HCT116 (cell line): Measurements from ENCODE around the gene KCNK2. TPM values are rescaled to one million over a fixed set of nuclear protein-coding genes. Genes with fewer than 3 reads are reported as not detected.

Experiments used
- ATAC-seq: fragments of 200-7000 bp; cut with Tn5 transposase; 2 replicates; pipeline ENCODE4 v1.9.1; 2020; ENCODE audit warnings: mild to moderate bottlenecking, moderate library complexity
- BruUV-seq: library from RNA; stranded (reverse); fragments of 400-500 nt; replicated peaks from 2 replicates; lab custom pipeline; 2021; lab: Mats Ljungman, UMichigan
- CTCF ChIA-PET: fragments of 300-600 bp; sonication (Branson Sonifier 250); formaldehyde crosslinking; loops from one replicate; lab custom pipeline; 2021; ENCODE audit warnings: antibody characterized with exemption; lab: Charles Lee
- POLR2A ChIA-PET: fragments of 300-600, 350-600 bp; sonication (Branson Sonifier 250); formaldehyde crosslinking; loops from one replicate; lab custom pipeline; 2021; ENCODE audit warnings: antibody characterized with exemption; lab: Charles Lee
- RAD21 ChIA-PET, 2 experiments: fragments of 300-600 bp; sonication (Branson Sonifier 250); formaldehyde crosslinking; loops; one replicate each; lab custom pipeline; 2023; ENCODE audit warnings: low total read pairs in 2 of 2; ENCODE audit not compliant: uncharacterized antibody in 2 of 2, unreplicated experiment in 2 of 2, low non-redundant PET in 1 of 2; lab: Charles Lee
- DNase-seq: peaks from one replicate; pipeline ENCODE4 v3.0.0-alpha.2; 2010; ENCODE audit warnings: low read depth, low spot score
- H2AFZ ChIP-seq: fragments of 200-600 bp; shearing (Covaris generic), sonication (generic); 2 replicates; pipeline ENCODE4 v1.6.1; 2017; ENCODE audit warnings: low read depth, mixed run types, mixed read lengths, antibody characterized with exemption, low read length; ENCODE audit not compliant: poor library complexity, severe bottlenecking
- H3K27ac ChIP-seq: 2 replicates; pipeline ENCODE4 v1.5.1; 2012; ENCODE audit warnings: low read depth, low read length
- H3K27me3 ChIP-seq: fragments of 200-600 bp; sonication (generic); 2 replicates; pipeline ENCODE4 v1.6.1; 2016; ENCODE audit warnings: mixed run types, low read length, mixed read lengths; ENCODE audit not compliant: insufficient read depth
- H3K36me3 ChIP-seq, 2 experiments: fragments of 200-500 bp in 1 of 2; fragments of 200-600 bp in 1 of 2; sonication (Bioruptor generic) in 1 of 2; sonication (generic) in 1 of 2; 2 replicates each; pipeline versions ENCODE4 v1.5.1 to v1.6.1; 2014 to 2016; ENCODE audit warnings: low read length in 2 of 2, inconsistent platforms in 1 of 2, mixed read lengths in 1 of 2, mixed run types in 1 of 2; ENCODE audit not compliant: insufficient read depth in 2 of 2, control insufficient read depth in 1 of 2
- H3K4me1 ChIP-seq, 2 experiments: fragments of 200-600 bp in 1 of 2; sonication (generic) in 1 of 2; 2 replicates each; pipeline versions ENCODE4 v1.5.1 to v1.6.1; 2012 to 2017; ENCODE audit warnings: low read length in 2 of 2, inconsistent platforms in 1 of 2, mild to moderate bottlenecking in 1 of 2, mixed read lengths in 1 of 2, mixed run types in 1 of 2, moderate library complexity in 1 of 2; ENCODE audit not compliant: insufficient read depth in 2 of 2, control insufficient read depth in 1 of 2
- H3K4me2 ChIP-seq: fragments of 200-600 bp; sonication (generic); 2 replicates; pipeline ENCODE4 v1.6.1; 2017; ENCODE audit warnings: mixed run types, low read length, mixed read lengths
- H3K4me3 ChIP-seq, 2 experiments: fragments of 200-600 bp in 1 of 2; sonication (generic) in 1 of 2; replicated peaks in 1 of 2; 2 replicates each; pipeline ENCODE4 v1.5.1; 2011 to 2016; ENCODE audit warnings: low read length in 2 of 2, control low read depth in 1 of 2, low read depth in 1 of 2, mild to moderate bottlenecking in 1 of 2, mixed read lengths in 1 of 2, mixed run types in 1 of 2
- H3K79me2 ChIP-seq: fragments of 200-600 bp; sonication (generic); 2 replicates; pipeline ENCODE4 v1.6.1; 2017; ENCODE audit warnings: mild to moderate bottlenecking, mixed run types, low read length, moderate library complexity, mixed read lengths; ENCODE audit not compliant: insufficient read depth
- H3K9ac ChIP-seq: fragments of 200-600 bp; sonication (generic); 2 replicates; pipeline ENCODE4 v1.6.1; 2016; ENCODE audit warnings: low read length, mixed read lengths
- H3K9me2 ChIP-seq: fragments of 200-600 bp; sonication (generic), shearing (Covaris generic); 2 replicates; pipeline ENCODE4 v1.6.1; 2017; ENCODE audit warnings: mixed run types, mild to moderate bottlenecking, moderate library complexity; ENCODE audit not compliant: insufficient read depth
- H3K9me3 ChIP-seq, 2 experiments: fragments of 200-500 bp in 1 of 2; fragments of 200-600 bp in 1 of 2; sonication (Bioruptor generic) in 1 of 2; sonication (generic) in 1 of 2; 2 replicates each; pipeline ENCODE4 v1.6.1; 2014 to 2017; ENCODE audit warnings: low read length in 2 of 2, mixed read lengths in 2 of 2, inconsistent platforms in 1 of 2, low read depth in 1 of 2, mild to moderate bottlenecking in 1 of 2, mixed run types in 1 of 2, moderate library complexity in 1 of 2; ENCODE audit not compliant: control insufficient read depth in 1 of 2, insufficient read depth in 1 of 2
- H4K20me1 ChIP-seq: fragments of 200-600 bp; sonication (generic), shearing (Covaris generic); 2 replicates; pipeline ENCODE4 v1.6.1; 2017; ENCODE audit warnings: mixed run types, mild to moderate bottlenecking, moderate library complexity; ENCODE audit not compliant: insufficient read depth
- CBX3 ChIP-seq: IDR thresholded peaks from 2 replicates; pipeline ENCODE4 v1.6.1; 2012; ENCODE audit warnings: low read depth
- CEBPB ChIP-seq: IDR thresholded peaks from 2 replicates; pipeline ENCODE4 v1.6.1; 2012; ENCODE audit warnings: low read depth
- CTCF ChIP-seq, 3 experiments: fragments of 200-600 bp in 1 of 3; sonication (generic) in 1 of 3; IDR thresholded peaks in 2 of 3; conservative IDR thresholded peaks in 1 of 3; 2 replicates each; pipeline ENCODE4 v1.5.1; 2012 to 2017; ENCODE audit warnings: low read depth in 2 of 3, low read length in 2 of 3, antibody characterized with exemption in 1 of 3, borderline replicate concordance in 1 of 3, control low read depth in 1 of 3, mild to moderate bottlenecking in 1 of 3, mixed read lengths in 1 of 3, mixed run types in 1 of 3, moderate library complexity in 1 of 3; ENCODE audit not compliant: insufficient read depth in 1 of 3
- ELF1 ChIP-seq: IDR thresholded peaks from 2 replicates; pipeline ENCODE4 v1.6.1; 2012; ENCODE audit warnings: low read depth, borderline replicate concordance
- EZH2 ChIP-seq: fragments of 200-600 bp; sonication (generic); IDR thresholded peaks from 2 replicates; pipeline ENCODE4 v1.6.1; 2017; ENCODE audit warnings: antibody characterized with exemption, mixed run types
- EZH2phosphoT487 ChIP-seq: fragments of 200-600 bp; IDR thresholded peaks from 2 replicates; pipeline ENCODE4 v1.6.1; 2018; ENCODE audit warnings: antibody characterized with exemption, borderline replicate concordance
- FOSL1 ChIP-seq: IDR thresholded peaks from 2 replicates; pipeline ENCODE4 v1.6.1; 2012; ENCODE audit warnings: low read depth
- MAX ChIP-seq: IDR thresholded peaks from 2 replicates; pipeline ENCODE4 v1.6.1; 2012
- POLR2AphosphoS5 ChIP-seq: IDR thresholded peaks from 2 replicates; pipeline ENCODE4 v1.6.1; 2011; ENCODE audit warnings: mild to moderate bottlenecking, low read depth, low read length, moderate library complexity
- RAD21 ChIP-seq: IDR thresholded peaks from 2 replicates; pipeline ENCODE4 v1.6.1; 2012; ENCODE audit warnings: low read depth, mild to moderate bottlenecking
- SIN3A ChIP-seq: IDR thresholded peaks from 2 replicates; pipeline ENCODE4 v1.6.1; 2012; ENCODE audit warnings: low read depth
- SRF ChIP-seq: IDR thresholded peaks from 2 replicates; pipeline ENCODE4 v1.6.1; 2012; ENCODE audit warnings: low read depth
- YY1 ChIP-seq: IDR thresholded peaks from 2 replicates; pipeline ENCODE4 v1.6.1; 2011; ENCODE audit warnings: low read length, low read depth, moderate library complexity, mild to moderate bottlenecking; ENCODE audit not compliant: insufficient replicate concordance; ENCODE audit errors: extremely low read depth
- ZBTB33 ChIP-seq: IDR thresholded peaks from 2 replicates; pipeline ENCODE4 v1.6.1; 2011; ENCODE audit warnings: mild to moderate bottlenecking, low read length, moderate library complexity; ENCODE audit not compliant: insufficient replicate concordance; ENCODE audit errors: extremely low read depth
- ZFX ChIP-seq: fragments of 450-650 bp; IDR thresholded peaks from 2 replicates; pipeline ENCODE4 v1.6.1; 2017
- ZNF274 ChIP-seq: fragments of 200-500 bp; sonication (Bioruptor generic); IDR thresholded peaks from 2 replicates; pipeline ENCODE4 v1.6.1; 2014; ENCODE audit warnings: mild to moderate bottlenecking, low read depth, low read length, inconsistent platforms
- intact Hi-C: fragments of 100-400 bp; cut with micrococcal nuclease; formaldehyde crosslinking; loops from 2 replicates; pipeline ENCODE4 v1.10.0; 2022
- total RNA-seq: library from RNA; stranded (reverse); gene quantifications from one replicate; pipeline ENCODE4 v1.2.1, GENCODE V29; 2021; ENCODE audit not compliant: unreplicated experiment
- TF ChIP-seq, protein P1 (sequence below): IDR thresholded peaks from 2 replicates; pipeline ENCODE4 v1.6.1; 2012
- TF ChIP-seq, protein P2 (sequence below): IDR thresholded peaks from 2 replicates; pipeline ENCODE4 v1.6.1; 2012; ENCODE audit warnings: low read depth

The KCNK2 gene
- total RNA-seq, 1 experiment from 2014 or later: 0.27 TPM

DNA sequence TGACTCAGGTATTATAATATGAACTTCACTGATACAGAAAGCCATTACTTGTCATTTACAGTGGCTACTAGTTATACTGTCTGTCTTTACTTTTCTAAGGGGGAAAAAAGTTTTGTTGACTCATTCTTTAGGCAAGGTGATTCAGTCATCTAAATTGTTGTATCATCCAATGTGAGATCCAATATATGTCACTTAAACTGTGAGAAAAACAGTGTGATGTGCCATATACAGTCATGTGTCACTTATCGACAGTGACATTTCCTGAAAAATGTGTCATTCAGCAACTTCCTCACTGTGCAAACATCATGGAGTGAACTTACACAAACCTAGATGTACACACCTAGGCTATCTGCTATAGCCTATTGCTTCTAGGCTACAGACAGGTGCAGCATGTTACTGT, 57.6 kb downstream of the KCNK2 start (continued):
- no peak for TF ChIP-seq ZNF274
- no peak for TF ChIP-seq EZH2
- TF ChIP-seq, protein P1, sequence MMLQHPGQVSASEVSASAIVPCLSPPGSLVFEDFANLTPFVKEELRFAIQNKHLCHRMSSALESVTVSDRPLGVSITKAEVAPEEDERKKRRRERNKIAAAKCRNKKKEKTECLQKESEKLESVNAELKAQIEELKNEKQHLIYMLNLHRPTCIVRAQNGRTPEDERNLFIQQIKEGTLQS: no peak
- TF ChIP-seq, all 23 proteins: peak for 0

GRCh38 chr1:215141460-215141859, 58.9 kb downstream of the KCNK2 start:
- intact Hi-C loops: no loop called here
- H3K4me3 ChIP-seq: no peak overlapping the region
- H3K79me2 ChIP-seq: no peaks in the 10 kb centered on the region
- H3K27ac ChIP-seq: no peak overlapping the region
- POLR2A ChIA-PET: no interaction called here
- no peak overlapping the region for H2AFZ ChIP-seq
- no peaks in the 10 kb centered on the region for H4K20me1 ChIP-seq
- no peaks in the 10 kb centered on the region for H3K36me3 ChIP-seq
- BruUV-seq: no TSS peak
- no peak overlapping the region for H3K9ac ChIP-seq
- DNase-seq (no peak), ATAC-seq (no peak)
- H3K9me2 ChIP-seq: no peaks in the 10 kb centered on the region
- CTCF ChIA-PET: no interaction called here
- no peaks in the 10 kb centered on the region for H3K9me3 ChIP-seq
- H3K27me3 ChIP-seq: no peaks in the 10 kb centered on the region
- H3K4me2 ChIP-seq: no peak overlapping the region
- H3K4me1 ChIP-seq: no peaks in the 10 kb centered on the region
- RAD21 ChIA-PET: no interaction called here
- TF ChIP-seq ZBTB33 (no peak), SIN3A (no peak), POLR2AphosphoS5 (no peak), SRF (no peak), MAX (no peak), ZFX (no peak), RAD21 (no peak), EZH2phosphoT487 (no peak), ELF1 (no peak), YY1 (no peak), CTCF (IDR thresholded peaks at IDR 0.05 in 2 of 3, conservative IDR thresholded peaks at IDR 0.05 in 1 of 3; ENCODE audit: borderline replicate concordance in 1 of 3, insufficient read depth in 1 of 3, low read depth in 2 of 3, low read length in 2 of 3) (no peak), FOSL1 (no peak), EZH2 (no peak), CBX3 (no peak), CEBPB (no peak), ZNF274 (no peak)
- TF ChIP-seq, protein P2, sequence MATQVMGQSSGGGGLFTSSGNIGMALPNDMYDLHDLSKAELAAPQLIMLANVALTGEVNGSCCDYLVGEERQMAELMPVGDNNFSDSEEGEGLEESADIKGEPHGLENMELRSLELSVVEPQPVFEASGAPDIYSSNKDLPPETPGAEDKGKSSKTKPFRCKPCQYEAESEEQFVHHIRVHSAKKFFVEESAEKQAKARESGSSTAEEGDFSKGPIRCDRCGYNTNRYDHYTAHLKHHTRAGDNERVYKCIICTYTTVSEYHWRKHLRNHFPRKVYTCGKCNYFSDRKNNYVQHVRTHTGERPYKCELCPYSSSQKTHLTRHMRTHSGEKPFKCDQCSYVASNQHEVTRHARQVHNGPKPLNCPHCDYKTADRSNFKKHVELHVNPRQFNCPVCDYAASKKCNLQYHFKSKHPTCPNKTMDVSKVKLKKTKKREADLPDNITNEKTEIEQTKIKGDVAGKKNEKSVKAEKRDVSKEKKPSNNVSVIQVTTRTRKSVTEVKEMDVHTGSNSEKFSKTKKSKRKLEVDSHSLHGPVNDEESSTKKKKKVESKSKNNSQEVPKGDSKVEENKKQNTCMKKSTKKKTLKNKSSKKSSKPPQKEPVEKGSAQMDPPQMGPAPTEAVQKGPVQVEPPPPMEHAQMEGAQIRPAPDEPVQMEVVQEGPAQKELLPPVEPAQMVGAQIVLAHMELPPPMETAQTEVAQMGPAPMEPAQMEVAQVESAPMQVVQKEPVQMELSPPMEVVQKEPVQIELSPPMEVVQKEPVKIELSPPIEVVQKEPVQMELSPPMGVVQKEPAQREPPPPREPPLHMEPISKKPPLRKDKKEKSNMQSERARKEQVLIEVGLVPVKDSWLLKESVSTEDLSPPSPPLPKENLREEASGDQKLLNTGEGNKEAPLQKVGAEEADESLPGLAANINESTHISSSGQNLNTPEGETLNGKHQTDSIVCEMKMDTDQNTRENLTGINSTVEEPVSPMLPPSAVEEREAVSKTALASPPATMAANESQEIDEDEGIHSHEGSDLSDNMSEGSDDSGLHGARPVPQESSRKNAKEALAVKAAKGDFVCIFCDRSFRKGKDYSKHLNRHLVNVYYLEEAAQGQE: no peak
- TF ChIP-seq, protein P1: no peak
